GM21737 (cell line): ENCODE results near the gene TM9SF1.

Experiments
- ATAC-seq: cut with Tn5 transposase; IDR thresholded peaks from one replicate; pipeline ENCODE4 v1.9.1; 2021; ENCODE audit warnings: mild to moderate bottlenecking, moderate library complexity; ENCODE audit not compliant: unreplicated experiment

TM9SF1 gene

DNA sequence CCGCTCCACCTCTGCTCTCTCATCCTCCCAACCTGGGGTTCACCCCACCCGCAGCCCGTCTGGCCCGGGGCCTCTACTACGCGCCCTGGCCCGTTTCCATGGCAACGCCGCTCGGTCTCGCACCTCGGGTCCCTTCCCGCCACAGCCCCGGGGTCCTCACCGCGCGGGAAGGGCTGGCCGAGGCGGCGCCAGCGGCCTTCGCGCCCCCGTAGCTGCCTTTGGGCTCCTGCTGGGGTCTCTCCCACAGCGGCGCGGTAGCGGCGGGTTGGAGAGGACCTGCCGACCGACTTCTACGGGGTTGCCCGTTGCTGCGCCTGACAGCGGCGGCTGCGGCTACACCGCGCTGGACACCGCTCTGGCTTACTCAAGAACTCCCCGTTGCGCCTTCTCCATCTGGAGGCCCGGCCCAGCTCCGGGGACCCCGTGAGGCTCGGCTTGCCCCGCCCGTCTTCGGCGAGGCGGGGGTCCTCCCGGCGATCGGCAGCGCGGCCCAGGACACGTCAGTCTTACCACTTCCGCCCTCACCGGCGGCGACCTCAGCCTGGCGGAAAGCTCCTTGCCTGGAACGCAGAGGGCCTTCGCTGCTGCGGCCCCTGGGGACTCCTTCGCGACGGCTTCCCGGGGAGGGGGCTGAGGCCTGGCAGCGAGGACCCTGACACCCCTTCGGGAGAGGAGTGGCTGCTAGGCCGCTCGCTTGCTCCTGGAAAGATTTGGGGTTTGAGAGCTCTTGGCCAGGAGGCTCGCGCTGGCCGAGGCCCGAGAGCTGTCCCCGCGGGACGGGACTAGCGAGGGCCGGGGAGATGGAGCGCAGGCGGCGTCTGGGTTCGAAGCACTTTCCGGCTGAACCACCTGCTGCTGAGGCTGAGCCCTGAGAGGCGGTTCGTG is at the start of gene TM9SF1:
Gene TM9SF1, minus strand, starts transcription at position 256 of the 885 bp plus-strand sequence. CDS start 422 bp downstream, outside the sequence.
- ATAC-seq, result peak; percentile 80

DNA sequence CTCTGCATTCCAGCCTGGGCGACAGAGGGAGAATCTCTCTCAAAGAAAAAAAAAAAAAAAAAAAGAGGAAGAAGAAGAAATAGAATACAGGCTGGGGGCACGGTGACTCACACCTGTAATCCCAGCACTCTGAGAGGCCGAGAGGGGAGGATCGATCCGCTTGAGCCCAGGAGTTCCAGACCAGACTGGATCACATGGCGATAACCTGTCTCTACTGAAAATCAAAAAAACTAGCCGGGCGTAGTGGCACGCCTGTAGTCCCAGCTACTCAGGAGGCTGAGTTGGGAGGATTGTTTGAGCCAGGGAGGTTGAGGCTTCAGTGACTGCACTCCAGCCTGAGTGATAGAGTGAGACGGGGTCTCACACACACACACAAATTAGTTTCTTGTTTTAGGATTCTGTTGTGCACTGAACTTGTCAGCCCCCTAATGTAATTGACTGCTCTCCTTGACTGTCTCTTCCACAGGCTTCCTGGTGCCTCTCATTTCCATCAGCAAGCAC is 48.1 kb upstream of the TM9SF1 start:
- no peak for ATAC-seq

- ATAC-seq, result peak; percentile 77
Observed at GRCh38 chr14:24241829-24242443, 46.7 kb upstream of the TM9SF1 start.

- ATAC-seq, result no peak
Observed at GRCh38 chr14:24240110-24240918, 45.1 kb upstream of the TM9SF1 start.

DNA sequence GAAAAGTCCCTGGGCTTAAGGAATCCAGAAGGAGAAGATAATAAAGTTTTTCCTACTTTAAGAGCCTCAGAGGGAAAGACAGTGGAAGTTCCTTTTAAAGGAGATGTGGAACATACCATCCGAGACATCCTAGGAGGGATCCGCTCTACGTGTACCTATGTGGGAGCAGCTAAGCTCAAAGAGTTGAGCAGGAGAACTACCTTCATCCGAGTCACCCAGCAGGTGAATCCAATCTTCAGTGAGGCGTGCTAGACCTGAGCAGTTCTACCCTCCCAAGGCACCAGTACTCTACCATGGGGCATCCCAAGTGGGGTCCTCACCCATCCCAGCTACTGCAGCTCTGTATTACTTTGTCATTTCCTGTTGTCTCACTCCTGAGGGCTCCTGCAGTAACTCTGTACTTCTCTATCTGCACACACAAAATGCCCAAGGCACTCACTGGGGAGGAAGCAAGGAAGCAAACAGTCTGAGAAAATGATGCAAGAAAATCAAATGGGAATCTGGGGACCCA is 43.3 kb upstream of the TM9SF1 start:
- ATAC-seq, result no peak

DNA sequence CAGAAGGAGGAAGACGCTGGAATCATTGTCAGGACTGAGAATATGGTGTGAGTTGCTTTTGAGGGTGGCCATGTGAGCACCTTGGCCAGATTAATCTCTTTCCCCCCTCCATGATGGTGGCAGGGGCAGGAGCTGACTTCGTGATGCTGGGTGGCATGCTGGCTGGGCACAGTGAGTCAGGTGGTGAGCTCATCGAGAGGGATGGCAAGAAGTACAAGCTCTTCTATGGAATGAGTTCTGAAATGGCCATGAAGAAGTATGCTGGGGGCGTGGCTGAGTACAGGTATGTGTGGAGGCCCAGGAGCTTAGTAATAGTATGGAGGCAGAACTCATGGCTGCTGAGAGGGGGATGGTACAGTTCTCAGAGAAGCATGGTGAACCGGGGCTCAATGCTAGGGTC is 42.9 kb upstream of the TM9SF1 start:
- ATAC-seq, result no peak

- no peak for ATAC-seq
Observed at GRCh38 chr14:24237463-24237955, 42.3 kb upstream of the TM9SF1 start.

- no peak for ATAC-seq
Observed at GRCh38 chr14:24236689-24237462, 41.6 kb upstream of the TM9SF1 start.

GRCh38 chr14:24235804-24236688 is 40.8 kb upstream of the TM9SF1 start:
- ATAC-seq, result no peak

DNA sequence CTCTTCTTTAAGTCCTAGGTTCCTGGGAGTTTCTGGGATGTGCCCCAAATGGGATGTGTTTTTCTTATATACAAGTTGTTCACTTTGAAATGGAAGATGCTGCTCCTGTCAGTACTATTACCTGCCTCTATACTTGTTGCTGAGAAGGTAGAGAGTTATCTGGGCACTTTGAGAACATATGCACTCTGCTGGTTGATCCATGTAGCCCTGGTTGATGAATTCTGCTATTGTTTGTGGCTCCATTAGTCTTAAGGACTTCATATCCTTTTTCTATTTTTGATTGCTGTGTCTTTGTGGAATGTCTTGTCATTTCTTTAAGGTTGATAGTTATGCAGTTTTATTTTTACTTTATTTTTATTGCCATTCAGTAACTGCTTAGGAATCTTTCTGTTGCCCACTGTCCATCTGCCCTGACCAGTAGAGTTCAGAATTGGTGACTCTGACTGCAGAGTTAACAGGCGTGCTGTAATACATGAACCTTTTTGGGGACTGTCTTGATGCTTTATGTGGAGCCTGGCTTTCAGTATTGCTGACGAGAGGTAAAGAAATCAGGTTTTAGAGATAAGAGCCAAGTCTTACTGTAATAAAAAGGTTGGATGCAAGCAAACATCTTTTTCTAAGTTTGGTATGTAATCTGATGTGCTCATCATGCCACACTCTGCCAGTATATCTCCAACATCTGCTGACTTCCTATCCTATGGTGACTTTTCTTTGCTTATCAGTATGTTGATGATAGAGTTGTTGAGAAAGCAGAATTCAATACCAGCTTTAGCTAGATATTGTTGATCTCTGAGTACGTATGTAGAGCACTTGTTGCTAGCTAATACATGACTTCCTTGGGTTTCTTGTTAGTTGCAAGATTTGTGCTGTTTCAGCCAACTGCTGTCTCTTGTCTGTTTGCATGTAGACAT is 39.1 kb upstream of the TM9SF1 start:
- ATAC-seq, result no peak

GRCh38 chr14:24233538-24233866 is 38.3 kb upstream of the TM9SF1 start:
- no peak for ATAC-seq

DNA sequence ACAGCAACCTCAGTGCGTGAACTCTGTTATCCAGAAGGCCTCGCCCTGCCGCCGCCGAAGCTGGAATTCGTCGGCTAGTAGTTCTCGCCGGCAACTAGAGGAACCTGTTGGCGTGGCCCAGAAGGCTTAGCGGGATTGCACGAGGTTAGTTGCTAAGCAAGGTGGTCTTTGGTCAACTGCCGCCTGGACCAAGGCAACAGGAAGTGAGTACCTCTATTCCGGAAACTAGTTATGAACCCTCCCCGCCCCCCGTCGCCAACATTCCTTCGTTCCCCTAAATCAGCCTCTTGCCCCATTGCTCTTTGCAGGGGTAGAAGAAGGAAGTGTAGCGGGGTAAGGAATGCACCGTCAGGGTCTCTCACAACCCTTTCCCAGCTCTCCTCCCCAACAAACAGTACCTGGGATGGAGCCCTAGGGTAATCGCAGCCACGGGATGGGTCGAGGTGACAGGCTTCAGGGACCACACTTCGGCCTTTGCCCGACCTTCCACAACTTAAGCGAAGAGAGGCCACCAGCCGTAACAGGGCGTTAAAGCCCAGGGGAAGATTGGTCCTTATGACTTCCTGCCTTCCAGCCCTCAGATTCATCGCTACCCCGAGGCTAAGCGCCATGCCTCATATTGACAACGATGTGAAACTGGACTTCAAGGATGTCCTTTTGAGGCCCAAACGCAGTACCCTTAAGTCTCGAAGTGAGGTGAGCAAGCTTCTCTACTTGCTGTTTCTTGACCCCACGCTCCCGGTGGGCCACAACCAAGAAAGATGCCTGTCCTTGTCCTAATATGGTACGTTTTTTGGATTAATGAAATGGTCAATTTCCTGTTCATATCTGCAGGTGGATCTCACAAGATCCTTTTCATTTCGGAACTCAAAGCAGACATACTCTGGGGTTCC is 37.6 kb upstream of the TM9SF1 start, which contains the start of gene GMPR2:
Gene GMPR2, plus strand, starts transcription at position 285 of the 893 bp plus-strand sequence. Its CDS starts 325 bp downstream, at position 610.
- ATAC-seq, result peak; percentile 37

GRCh38 chr14:24232121-24232644 is 36.9 kb upstream of the TM9SF1 start, which contains the start of gene NEDD8:
NEDD8 (minus strand) TSS chr14:24232367; CDS start chr14:24232267, 100 bp downstream.
- ATAC-seq, result peak; percentile 70

DNA sequence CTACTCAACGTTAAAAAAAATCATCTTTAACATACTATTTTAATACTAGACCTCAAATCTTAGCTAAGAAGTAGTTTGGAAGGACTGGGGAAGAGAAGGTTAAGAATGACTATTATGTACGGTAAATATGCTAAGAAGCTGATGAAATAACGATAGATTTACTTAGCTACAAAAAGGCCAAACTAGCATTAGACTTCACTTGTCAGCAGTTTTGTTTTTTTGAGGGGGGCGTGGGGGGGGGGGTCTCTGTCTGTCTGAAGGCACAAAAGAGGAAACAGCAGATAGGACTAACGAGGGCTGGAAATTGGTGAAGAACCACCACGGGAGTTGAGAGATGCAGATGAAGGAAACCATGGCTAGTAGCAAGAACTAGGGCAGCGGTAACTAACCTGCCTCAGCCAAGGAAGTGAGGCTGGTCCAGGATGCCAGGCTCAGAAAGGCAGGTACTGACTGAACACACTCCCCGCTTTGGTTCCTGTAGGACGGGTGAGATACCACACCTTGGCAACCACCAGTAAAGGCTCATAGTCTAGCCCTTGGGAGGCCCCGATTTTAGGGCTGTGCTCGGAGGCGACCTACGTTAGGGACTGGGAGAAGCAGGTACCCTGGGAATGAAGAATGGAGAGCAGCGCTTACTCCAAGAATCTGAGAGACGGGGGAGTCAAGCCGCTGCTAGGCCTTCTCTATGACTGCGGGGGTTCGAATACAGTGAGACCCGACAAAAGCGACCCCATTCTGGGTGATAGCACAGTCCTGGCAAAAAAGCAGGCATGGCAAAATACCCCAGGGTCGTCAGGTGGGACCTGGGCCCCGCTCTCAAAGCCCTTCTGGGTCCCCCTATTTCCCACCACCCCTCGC is 36.3 kb upstream of the TM9SF1 start:
- ATAC-seq, result peak; percentile 17

DNA sequence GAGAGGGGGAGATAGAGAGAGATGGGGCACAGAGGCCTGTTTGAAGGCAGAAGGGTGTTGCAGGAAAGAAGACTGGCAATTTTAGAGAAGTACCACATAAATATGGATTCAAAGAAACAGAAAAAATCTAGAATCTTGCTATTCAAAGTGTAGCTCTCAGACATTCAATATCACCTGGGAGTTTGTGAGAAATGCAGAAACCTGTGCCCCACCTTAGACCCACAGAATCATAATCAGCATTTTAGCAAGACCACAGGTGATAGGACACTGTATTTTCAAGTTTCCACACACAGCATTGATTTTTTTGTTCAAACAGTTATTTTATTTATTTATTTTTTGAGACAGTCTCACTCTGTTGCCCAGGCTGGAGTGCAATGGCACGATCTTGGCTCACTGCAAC is 33.7 kb upstream of the TM9SF1 start:
- ATAC-seq, result no peak

- ATAC-seq, result no peak
Observed at GRCh38 chr14:24226473-24226872, 31.2 kb upstream of the TM9SF1 start.
